Epithelial cell of esophagus (primary cell): Measurements from ENCODE around the gene RNF121.

Source experiments
- DNase-seq: peaks from one replicate; pipeline ENCODE4 v3.0.0; 2010; ENCODE audit warnings: low read depth
- H3K4me3 ChIP-seq: 2 replicates; pipeline ENCODE4 v1.5.1; 2011; ENCODE audit warnings: mild to moderate bottlenecking, low read length, control low read depth
- TF ChIP-seq, protein P1 (sequence below): IDR thresholded peaks from 2 replicates; pipeline ENCODE4 v1.5.1; 2011; ENCODE audit warnings: low read depth, mild to moderate bottlenecking, low read length, control low read depth, inconsistent platforms; ENCODE audit not compliant: insufficient read depth; ENCODE audit errors: missing control alignments

RNF121 gene

DNA sequence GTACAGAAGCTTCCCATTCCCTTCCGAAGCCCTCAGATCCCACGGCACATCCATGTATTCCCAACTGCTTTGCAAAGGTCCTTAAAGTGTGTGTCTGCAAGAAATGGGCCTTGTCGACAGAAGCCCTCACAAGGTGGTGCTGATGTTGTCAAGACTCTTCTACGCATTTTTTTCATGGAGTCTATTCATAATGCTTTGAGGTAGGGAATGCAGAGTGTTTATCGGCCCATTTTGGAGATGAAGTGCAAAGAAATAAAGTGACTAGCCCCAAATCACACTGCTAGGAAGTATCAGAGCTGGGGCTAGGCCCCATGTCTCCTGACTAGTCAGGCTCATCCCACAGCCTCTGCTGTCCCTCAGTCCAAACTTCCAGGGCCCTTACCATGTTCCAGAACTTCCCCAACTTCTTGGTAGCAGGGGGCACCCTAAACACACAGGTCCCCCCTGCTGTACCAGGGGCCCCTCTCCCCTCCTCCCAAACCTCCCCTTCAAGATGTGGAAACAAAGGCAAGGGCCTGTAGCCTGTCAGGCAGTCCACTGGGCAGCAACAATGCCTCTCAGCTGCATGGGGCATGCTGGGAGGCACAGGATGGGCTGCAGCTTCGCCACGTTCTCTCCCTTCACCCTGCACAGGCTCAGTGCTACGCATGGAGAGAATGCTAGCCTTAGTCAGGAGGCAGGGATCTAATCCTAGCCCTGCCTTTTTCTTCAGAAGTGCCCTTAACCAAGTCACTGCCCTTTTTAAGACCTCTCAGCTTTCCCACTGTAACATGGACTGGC, 77.7 kb downstream of the RNF121 start:
- DNase-seq: no peak
- no peak overlapping the region for H3K4me3 ChIP-seq
- TF ChIP-seq, protein P1, sequence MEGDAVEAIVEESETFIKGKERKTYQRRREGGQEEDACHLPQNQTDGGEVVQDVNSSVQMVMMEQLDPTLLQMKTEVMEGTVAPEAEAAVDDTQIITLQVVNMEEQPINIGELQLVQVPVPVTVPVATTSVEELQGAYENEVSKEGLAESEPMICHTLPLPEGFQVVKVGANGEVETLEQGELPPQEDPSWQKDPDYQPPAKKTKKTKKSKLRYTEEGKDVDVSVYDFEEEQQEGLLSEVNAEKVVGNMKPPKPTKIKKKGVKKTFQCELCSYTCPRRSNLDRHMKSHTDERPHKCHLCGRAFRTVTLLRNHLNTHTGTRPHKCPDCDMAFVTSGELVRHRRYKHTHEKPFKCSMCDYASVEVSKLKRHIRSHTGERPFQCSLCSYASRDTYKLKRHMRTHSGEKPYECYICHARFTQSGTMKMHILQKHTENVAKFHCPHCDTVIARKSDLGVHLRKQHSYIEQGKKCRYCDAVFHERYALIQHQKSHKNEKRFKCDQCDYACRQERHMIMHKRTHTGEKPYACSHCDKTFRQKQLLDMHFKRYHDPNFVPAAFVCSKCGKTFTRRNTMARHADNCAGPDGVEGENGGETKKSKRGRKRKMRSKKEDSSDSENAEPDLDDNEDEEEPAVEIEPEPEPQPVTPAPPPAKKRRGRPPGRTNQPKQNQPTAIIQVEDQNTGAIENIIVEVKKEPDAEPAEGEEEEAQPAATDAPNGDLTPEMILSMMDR: no peak

DNA sequence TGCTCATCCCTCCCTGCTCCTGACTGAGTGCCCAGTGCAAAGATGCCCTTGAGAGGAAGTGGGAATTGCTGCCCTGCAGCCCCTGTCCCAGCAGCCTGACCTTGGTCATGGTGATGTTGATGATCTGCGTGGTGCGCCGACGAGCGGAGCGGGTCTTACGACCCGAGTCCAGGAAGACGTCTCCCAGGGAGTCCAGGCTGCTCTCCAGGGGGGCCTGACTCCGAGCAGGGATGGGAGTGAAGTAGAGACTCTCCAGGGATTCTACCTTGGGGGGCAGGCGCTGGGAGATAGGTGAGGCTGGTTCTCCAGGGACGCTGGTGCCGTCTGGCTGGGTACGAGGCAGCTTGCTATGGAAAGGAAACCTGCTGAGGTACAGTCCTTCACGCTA, 78.2 kb downstream of the RNF121 start:
- TF ChIP-seq, protein P1: no peak
- DNase-seq: no peak

DNA sequence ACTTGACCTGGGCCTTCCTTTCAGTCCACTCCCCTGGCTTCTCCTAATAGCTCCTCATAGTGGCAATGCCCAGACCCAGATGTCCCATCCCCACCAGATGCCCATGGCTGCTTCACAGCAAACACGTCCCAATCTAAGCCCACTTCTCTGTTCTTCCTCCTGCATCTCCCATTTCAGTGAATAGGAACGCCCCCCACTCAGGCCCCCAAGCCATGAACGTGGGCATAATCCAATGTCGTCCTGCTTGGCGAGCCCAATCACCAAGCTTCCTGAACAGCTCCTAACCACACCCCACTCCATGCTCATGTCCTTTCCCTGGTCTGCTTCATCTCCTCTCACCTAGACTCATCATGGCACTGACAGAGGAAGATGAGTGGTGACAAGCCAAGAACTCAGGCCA, 78.7 kb downstream of the RNF121 start:
- TF ChIP-seq, protein P1: no peak
- no peak overlapping the region for H3K4me3 ChIP-seq
- DNase-seq: no peak

More for the DNA sequence above, 78.2 kb downstream of the RNF121 start:
- no peak overlapping the region for H3K4me3 ChIP-seq

DNA sequence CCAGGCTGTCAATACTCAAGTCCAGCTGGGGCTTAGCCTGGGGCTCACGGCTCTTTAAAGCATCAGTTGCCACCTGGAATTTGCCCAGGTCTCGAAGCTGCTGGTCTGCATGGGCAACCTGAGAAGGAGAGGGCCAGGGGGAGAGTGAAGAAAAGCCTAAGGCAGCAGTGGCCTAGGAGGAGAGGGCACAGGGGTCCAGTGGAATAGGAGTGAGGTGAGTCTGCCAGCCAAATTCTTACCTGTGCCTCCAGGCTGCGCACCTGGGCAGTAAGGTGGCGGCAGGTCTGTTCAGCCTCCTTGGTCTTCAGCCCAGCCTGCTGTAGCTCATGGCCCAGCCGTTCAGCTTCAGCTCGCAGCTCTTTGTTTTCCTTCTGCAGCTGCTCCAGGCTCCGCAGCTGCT, 79.9 kb downstream of the RNF121 start:
- no peak overlapping the region for H3K4me3 ChIP-seq
- TF ChIP-seq, protein P1: no peak
- DNase-seq: no peak

DNA sequence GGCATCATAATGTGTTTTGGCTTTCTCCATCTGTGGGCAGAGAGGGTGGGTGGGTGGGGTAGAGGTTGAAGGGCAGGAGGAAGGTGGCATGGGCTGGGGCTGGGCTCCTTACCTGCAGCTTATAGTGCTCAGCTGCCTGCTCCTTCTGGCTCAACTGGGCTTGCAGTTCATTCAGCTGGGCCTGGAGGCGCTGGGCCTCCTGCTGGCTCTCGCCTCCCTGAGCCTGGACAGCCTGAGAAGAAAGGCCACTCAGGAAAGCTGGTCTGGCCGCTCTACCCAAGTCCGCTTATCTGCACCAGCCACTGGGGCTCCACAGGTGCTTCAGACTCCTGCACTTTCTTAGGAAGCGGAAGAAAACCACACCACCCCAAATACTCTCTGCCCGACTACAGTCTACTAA, 80.3 kb downstream of the RNF121 start:
- DNase-seq: no peak
- TF ChIP-seq, protein P1: no peak
- H3K4me3 ChIP-seq: no peak overlapping the region

DNA sequence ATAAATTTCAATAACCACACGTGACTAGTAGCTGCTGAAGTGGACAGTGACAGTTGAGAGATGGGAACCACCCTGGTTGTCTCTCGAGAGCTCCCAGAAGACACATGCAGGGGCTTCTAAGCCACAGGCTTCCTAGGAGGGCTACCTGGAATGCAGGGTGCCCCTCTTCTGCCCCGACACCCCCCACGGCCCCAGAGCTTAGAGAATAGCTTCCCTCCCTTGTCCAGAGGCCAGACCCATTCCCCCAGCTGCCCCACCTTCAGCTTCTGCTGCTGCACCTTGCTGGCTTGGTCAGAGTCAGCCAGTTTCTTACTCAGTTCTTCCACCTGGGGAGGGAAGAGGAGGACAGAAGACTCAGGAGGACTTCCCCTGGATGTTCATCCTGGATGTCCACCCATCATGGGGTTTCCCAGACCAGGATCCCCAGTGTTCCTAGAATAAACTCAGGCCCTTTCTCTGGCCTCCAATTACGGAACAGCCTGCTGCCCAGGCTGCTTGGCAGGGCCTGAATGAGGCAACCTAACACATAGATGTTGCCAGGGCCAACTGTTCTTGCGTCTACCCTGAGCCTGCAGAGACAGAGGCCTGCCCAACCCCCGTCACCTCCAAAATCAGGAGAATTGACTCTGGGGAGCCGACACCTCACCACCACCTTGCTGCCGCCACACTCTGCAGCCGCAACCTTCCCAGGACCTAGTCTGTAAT, 81.8 kb downstream of the RNF121 start:
- no peak for DNase-seq
- TF ChIP-seq, protein P1: no peak
- no peak overlapping the region for H3K4me3 ChIP-seq
